ENCODE data around the gene FRMD6.

Gene FRMD6

DNA sequence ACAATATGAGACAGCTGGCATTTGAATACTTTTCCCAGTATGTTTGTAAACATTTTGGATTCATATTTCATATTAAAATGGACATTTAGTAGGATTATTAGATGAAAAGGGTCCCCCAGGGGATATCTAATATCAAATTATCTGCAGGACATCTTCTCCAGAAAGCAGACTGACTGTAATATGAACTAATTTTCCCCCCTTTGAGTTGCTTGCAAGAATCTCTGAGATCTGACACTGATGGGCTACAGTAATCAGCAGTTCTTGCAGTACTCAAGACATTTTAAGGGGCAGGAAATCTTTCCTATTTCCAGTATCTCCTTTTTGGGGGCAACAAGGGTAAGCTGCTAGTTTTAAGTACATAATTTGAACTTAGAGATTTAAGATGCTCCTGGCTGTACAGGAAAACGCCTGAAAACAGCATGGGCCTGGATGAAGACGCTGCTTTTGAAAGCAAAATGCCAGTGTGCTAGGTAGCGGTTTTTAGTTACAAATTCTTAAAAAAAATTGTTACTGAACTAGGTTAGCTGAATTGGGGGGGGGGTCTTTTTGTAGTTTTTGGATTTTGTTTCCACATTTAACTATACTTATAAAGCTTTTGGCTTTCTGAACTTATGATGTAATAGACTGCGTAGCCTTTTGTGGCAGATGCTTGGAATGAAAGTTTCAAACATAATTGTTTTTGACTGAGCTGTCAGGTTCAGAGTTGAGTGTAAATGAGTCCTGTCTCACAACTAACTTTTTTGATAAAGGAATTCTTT, 2.2 kb downstream of the FRMD6 start:
- Histone ChIP-seq H3K27me3 (ENCODE audit: control insufficient read depth in 1 of 2, insufficient read depth in 2 of 2, low read length in 2 of 2) (no peaks in the 10 kb centered on the region), H3K4me1 (ENCODE audit: insufficient read depth, low read length) (peaks cover 19% of the 10 kb centered on the region), H3K27ac (ENCODE audit: low read depth, low read length) (peak overlapping the region; percentile 98), H3K4me3 (ENCODE audit: low read depth in 1 of 2, low read length in 2 of 2) (peak overlapping the region in 1 of 2 donors; percentile 72), H3K9me3 (ENCODE audit: low read length) (no peaks in the 10 kb centered on the region), H3K36me3 (ENCODE audit: insufficient read depth, low read length) (no peaks in the 10 kb centered on the region), H3K9ac (ENCODE audit: low read length) (peak overlapping the region; percentile 31)

DNA sequence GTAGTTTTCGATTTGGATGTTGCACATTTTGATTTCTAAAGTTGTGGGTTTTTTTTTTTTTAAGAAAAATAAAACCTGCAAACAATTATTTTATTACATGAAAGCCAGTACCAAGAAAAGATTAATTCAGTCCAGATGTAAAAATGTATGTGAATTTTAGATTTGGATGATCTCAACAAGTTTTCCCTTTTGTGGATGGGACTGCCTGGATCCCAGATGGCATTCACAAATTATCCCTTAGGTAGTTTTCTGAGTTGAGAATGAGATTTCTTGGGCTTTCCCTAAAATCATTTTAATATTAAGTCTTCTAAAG, 2.8 kb downstream of the FRMD6 start:
- Histone ChIP-seq H3K9ac (ENCODE audit: low read length) (no peak overlapping the region), H3K4me1 (ENCODE audit: insufficient read depth, low read length) (peaks cover 24% of the 10 kb centered on the region), H3K9me3 (ENCODE audit: low read length) (no peaks in the 10 kb centered on the region), H3K36me3 (ENCODE audit: insufficient read depth, low read length) (no peaks in the 10 kb centered on the region), H3K4me3 (ENCODE audit: low read depth in 1 of 2, low read length in 2 of 2) (peak overlapping the region in 1 of 2 donors; percentile 7), H3K27ac (ENCODE audit: low read depth, low read length) (peak overlapping the region; percentile 21), H3K27me3 (ENCODE audit: control insufficient read depth in 1 of 2, insufficient read depth in 2 of 2, low read length in 2 of 2) (no peaks in the 10 kb centered on the region)

DNA sequence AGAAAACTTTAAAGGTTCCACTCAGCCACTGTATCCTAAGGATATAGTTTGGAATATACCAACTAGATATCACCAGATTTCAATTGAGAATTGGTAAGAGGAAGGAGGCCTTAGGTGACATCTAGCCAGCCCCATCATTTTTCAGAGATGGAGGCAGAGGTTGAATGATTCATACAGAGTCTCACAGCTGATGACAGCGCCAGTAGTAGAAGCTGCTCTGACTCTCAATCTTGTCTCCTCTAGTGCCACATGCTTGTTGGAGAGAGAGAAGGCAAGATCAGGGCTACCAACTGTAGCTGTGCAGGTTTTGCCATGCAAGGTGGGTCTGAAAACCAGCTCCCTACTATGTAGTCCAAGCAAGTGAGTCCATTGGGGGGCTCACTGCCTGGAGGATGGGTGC, 6.1 kb downstream of the FRMD6 start:
- peaks cover 31% of the 10 kb centered on the region for H3K4me1 ChIP-seq (ENCODE audit: insufficient read depth, low read length)
- H3K9me3 ChIP-seq (ENCODE audit: low read length), result no peaks in the 10 kb centered on the region
- no peak overlapping the region for H3K4me3 ChIP-seq (ENCODE audit: low read depth in 1 of 2, low read length in 2 of 2)
- no peaks in the 10 kb centered on the region for H3K36me3 ChIP-seq (ENCODE audit: insufficient read depth, low read length)
- H3K9ac ChIP-seq (ENCODE audit: low read length), result no peak overlapping the region
- H3K27ac ChIP-seq (ENCODE audit: low read depth, low read length), result no peak overlapping the region
- no peaks in the 10 kb centered on the region for H3K27me3 ChIP-seq (ENCODE audit: control insufficient read depth in 1 of 2, insufficient read depth in 2 of 2, low read length in 2 of 2)

DNA sequence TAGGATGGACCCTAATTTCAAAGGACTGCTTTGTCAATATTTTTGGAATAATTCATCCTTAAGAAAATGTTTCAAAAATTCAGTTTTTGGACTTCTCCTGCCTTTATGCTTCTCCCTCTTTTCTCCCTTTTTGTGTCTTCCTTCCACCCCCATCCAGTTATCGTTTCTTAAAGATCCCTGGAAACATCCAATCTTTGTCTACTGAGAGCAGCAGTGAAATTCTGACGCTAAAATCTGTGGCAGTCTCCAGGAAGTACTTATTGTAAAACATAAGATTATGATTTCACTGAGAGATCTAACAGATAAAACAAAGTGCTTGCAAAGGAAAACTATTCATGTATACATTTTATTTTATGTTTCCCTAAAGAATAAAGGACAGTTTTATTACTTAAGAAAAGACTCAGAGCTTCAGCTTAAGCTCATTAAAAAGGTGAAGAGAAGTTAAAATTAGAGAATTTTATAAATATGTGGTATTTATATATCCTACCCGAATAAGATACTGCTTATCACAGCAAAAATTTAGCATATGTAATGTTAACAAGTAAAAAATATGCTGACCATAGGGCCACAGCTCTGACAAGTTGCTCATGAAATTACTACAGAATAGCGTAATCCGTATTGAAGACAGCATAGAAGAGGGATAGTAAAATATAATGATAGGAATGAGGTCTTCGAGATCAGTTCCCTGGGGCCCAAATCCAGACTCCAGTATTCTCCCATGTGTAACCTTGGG, 6.9 kb downstream of the FRMD6 start:
- Histone ChIP-seq H3K4me3 (ENCODE audit: low read depth in 1 of 2, low read length in 2 of 2) (no peak overlapping the region), H3K9ac (ENCODE audit: low read length) (no peak overlapping the region), H3K9me3 (ENCODE audit: low read length) (no peaks in the 10 kb centered on the region), H3K27me3 (ENCODE audit: control insufficient read depth in 1 of 2, insufficient read depth in 2 of 2, low read length in 2 of 2) (no peaks in the 10 kb centered on the region), H3K27ac (ENCODE audit: low read depth, low read length) (no peak overlapping the region), H3K4me1 (ENCODE audit: insufficient read depth, low read length) (peaks cover 31% of the 10 kb centered on the region), H3K36me3 (ENCODE audit: insufficient read depth, low read length) (no peaks in the 10 kb centered on the region)

DNA sequence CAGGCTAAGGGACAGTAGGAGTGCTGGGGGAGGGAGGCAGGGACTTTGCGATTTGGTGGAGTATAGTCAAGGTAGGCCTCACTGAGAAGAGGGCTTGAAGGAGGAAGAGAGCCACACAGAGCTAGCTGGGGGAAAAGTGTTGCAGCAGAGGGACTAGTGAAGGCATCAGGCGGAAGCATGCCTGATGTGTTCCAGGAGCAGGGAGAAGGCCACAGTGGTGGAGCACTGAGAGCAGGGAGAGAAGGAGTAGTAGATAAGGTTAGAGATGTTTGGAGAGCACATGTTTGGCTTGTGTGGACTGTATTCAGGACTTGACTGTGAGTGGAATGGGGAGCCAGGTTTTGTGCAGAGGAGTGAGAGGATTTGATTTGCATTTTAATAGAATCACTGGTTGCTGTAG, 9.0 kb downstream of the FRMD6 start:
- no peaks in the 10 kb centered on the region for H3K27me3 ChIP-seq (ENCODE audit: control insufficient read depth in 1 of 2, insufficient read depth in 2 of 2, low read length in 2 of 2)
- no peak overlapping the region for H3K4me3 ChIP-seq (ENCODE audit: low read depth in 1 of 2, low read length in 2 of 2)
- no peak overlapping the region for H3K27ac ChIP-seq (ENCODE audit: low read depth, low read length)
- H3K9ac ChIP-seq (ENCODE audit: low read length), result no peak overlapping the region
- no peaks in the 10 kb centered on the region for H3K36me3 ChIP-seq (ENCODE audit: insufficient read depth, low read length)
- no peaks in the 10 kb centered on the region for H3K9me3 ChIP-seq (ENCODE audit: low read length)
- peaks cover 40% of the 10 kb centered on the region for H3K4me1 ChIP-seq (ENCODE audit: insufficient read depth, low read length)

GRCh38 chr14:51661504-51661903, 9.8 kb downstream of the FRMD6 start:
- Histone ChIP-seq H3K4me1 (ENCODE audit: insufficient read depth, low read length) (peaks cover 43% of the 10 kb centered on the region), H3K9me3 (ENCODE audit: low read length) (no peaks in the 10 kb centered on the region), H3K36me3 (ENCODE audit: insufficient read depth, low read length) (no peaks in the 10 kb centered on the region), H3K27ac (ENCODE audit: low read depth, low read length) (no peak overlapping the region), H3K4me3 (ENCODE audit: low read depth in 1 of 2, low read length in 2 of 2) (no peak overlapping the region), H3K9ac (ENCODE audit: low read length) (no peak overlapping the region), H3K27me3 (ENCODE audit: control insufficient read depth in 1 of 2, insufficient read depth in 2 of 2, low read length in 2 of 2) (no peaks in the 10 kb centered on the region)

DNA sequence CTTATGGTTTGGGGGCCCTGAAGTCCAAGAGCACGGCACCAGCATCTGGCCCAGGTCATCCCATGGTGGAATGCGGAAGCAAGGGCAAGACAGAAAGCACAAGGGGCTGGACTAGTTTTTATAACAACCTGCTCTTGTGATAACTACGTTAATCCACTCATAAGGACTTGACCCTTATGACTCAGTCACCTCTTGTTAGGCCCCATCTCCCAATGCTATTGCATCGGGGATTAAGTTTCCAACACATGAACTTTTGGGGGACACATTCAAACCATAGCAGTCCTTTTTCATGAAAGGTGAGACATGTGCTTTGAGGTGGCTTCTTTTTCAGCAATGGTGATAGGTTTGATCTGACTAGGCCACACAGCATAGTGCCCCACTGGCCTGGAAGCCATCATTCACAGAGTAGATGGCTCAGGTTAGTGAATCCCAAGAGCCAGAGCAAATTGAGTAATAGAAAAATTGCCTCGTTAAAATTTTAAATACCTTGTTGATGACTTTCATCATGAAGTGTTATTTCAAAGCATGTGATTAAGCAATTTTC, 12.1 kb downstream of the FRMD6 start:
- Histone ChIP-seq H3K9ac (ENCODE audit: low read length) (no peak overlapping the region), H3K27ac (ENCODE audit: low read depth, low read length) (no peak overlapping the region), H3K4me3 (ENCODE audit: low read depth in 1 of 2, low read length in 2 of 2) (no peak overlapping the region), H3K9me3 (ENCODE audit: low read length) (no peaks in the 10 kb centered on the region), H3K36me3 (ENCODE audit: insufficient read depth, low read length) (no peaks in the 10 kb centered on the region), H3K4me1 (ENCODE audit: insufficient read depth, low read length) (peaks cover 25% of the 10 kb centered on the region), H3K27me3 (ENCODE audit: control insufficient read depth in 1 of 2, insufficient read depth in 2 of 2, low read length in 2 of 2) (no peaks in the 10 kb centered on the region)

- Histone ChIP-seq H3K36me3 (ENCODE audit: insufficient read depth, low read length) (no peaks in the 10 kb centered on the region), H3K27ac (ENCODE audit: low read depth, low read length) (no peak overlapping the region), H3K4me3 (ENCODE audit: low read depth in 1 of 2, low read length in 2 of 2) (no peak overlapping the region), H3K4me1 (ENCODE audit: insufficient read depth, low read length) (peaks cover 12% of the 10 kb centered on the region), H3K9ac (ENCODE audit: low read length) (no peak overlapping the region), H3K27me3 (ENCODE audit: control insufficient read depth in 1 of 2, insufficient read depth in 2 of 2, low read length in 2 of 2) (no peaks in the 10 kb centered on the region), H3K9me3 (ENCODE audit: low read length) (no peaks in the 10 kb centered on the region)
Measured at GRCh38 chr14:51666070-51666469, 14.4 kb downstream of the FRMD6 start.

GRCh38 chr14:51666826-51667225, 15.1 kb downstream of the FRMD6 start:
- Histone ChIP-seq H3K9me3 (ENCODE audit: low read length) (no peaks in the 10 kb centered on the region), H3K27me3 (ENCODE audit: control insufficient read depth in 1 of 2, insufficient read depth in 2 of 2, low read length in 2 of 2) (no peaks in the 10 kb centered on the region), H3K4me3 (ENCODE audit: low read depth in 1 of 2, low read length in 2 of 2) (no peak overlapping the region), H3K9ac (ENCODE audit: low read length) (no peak overlapping the region), H3K27ac (ENCODE audit: low read depth, low read length) (no peak overlapping the region), H3K4me1 (ENCODE audit: insufficient read depth, low read length) (peaks cover 12% of the 10 kb centered on the region), H3K36me3 (ENCODE audit: insufficient read depth, low read length) (no peaks in the 10 kb centered on the region)

- peaks cover 12% of the 10 kb centered on the region for H3K4me1 ChIP-seq (ENCODE audit: insufficient read depth, low read length)
- no peaks in the 10 kb centered on the region for H3K27me3 ChIP-seq (ENCODE audit: control insufficient read depth in 1 of 2, insufficient read depth in 2 of 2, low read length in 2 of 2)
- H3K9me3 ChIP-seq (ENCODE audit: low read length), result no peaks in the 10 kb centered on the region
- H3K27ac ChIP-seq (ENCODE audit: low read depth, low read length), result no peak overlapping the region
- no peak overlapping the region for H3K4me3 ChIP-seq (ENCODE audit: low read depth in 1 of 2, low read length in 2 of 2)
- H3K9ac ChIP-seq (ENCODE audit: low read length), result no peak overlapping the region
- no peaks in the 10 kb centered on the region for H3K36me3 ChIP-seq (ENCODE audit: insufficient read depth, low read length)
Measured at GRCh38 chr14:51668870-51669269, 17.2 kb downstream of the FRMD6 start.

- H3K9me3 ChIP-seq (ENCODE audit: low read length), result no peaks in the 10 kb centered on the region
Measured at GRCh38 chr14:51674294-51675002, 22.7 kb downstream of the FRMD6 start.

More at GRCh38 chr14:51674294-51675002, 22.7 kb downstream of the FRMD6 start:
- H3K4me1 ChIP-seq (ENCODE audit: insufficient read depth, low read length), result peaks cover 23% of the 10 kb centered on the region
- no peaks in the 10 kb centered on the region for H3K36me3 ChIP-seq (ENCODE audit: insufficient read depth, low read length)
- H3K9ac ChIP-seq (ENCODE audit: low read length), result no peak overlapping the region
- H3K27me3 ChIP-seq (ENCODE audit: control insufficient read depth in 1 of 2, insufficient read depth in 2 of 2, low read length in 2 of 2), result no peaks in the 10 kb centered on the region
- H3K27ac ChIP-seq (ENCODE audit: low read depth, low read length), result no peak overlapping the region
- H3K4me3 ChIP-seq (ENCODE audit: low read depth in 1 of 2, low read length in 2 of 2), result no peak overlapping the region

Data from muscle layer of colon (tissue), 2 donors.